ENCODE measurements around the gene WNT3. TPM values are rescaled to one million over a fixed set of nuclear protein-coding genes. Genes with fewer than 3 reads are reported as not detected.
A peak's percentile ranks its signal among the peaks of the same experiment; 100 is the strongest.

The WNT3 gene
- total RNA-seq, 1 experiment from 2014 or later: 7.0 TPM

DNA sequence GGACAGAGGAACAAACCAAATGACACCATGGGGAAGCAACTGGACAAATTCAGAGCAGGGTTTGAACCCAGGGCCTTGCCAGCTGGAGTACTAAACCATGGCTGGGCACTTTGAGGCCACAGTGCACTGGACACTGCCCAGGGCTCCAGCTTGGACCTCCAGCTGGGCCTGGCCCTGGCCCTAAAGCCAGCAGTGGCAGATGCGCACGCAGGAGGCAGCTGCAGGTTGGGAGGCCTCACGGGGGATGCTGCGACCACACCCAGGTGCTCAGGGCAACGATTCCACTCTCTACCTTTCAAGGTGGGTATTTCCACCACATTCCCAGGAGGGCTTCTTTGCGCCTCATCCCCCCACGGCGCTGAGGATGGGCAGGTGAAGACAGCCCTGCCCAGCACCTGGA, 28.9 kb downstream of the WNT3 start:
- no peak for DNase-seq (ENCODE audit: extremely low read depth, low read depth)

DNA sequence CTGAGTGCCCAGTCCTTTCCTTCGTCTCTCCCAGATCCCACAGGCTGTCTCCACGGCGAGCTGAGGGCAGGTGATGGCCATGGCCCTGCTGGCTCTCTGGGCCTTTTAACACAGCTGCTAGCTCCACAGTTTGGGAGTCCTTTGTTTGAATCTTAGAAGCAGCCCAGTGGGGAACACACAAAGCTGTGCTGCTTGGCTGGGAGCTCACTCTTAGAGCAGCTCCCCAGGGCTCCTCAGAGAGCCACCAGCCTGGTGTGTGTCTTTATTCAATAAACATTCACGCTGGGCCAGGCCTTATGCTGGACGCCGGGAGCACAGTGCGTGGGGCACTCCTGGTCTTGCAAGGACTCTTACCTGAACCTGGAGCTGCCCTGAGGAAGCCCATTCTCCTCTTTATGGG, 29.7 kb downstream of the WNT3 start:
- DNase-seq (ENCODE audit: extremely low read depth, low read depth): no peak

- no peak for DNase-seq (ENCODE audit: extremely low read depth, low read depth)
These were observed 30.2 kb downstream of the WNT3 start for GRCh38 chr17:46788300-46788699.

DNA sequence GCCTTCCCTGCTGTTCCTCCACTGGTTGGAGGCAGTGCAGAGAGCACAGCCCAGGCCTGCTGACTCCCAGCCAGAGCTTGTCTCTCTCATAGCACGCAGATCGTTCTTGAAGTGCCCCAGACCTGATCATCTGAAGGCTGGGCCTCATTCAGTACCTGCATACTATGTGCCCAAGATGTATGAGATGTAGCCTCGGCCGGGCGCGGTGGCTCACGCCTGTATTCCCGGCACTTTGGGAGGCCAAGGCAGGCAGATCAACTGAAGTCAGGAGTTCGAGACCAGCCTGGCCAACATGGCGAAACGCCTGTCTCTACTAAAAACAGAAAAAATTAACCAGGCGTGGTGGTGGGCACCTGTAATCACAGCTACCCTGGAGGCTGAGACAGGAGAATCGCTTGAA, 31.0 kb downstream of the WNT3 start:
- DNase-seq (ENCODE audit: extremely low read depth, low read depth): no peak

GRCh38 chr17:46785696-46786095, 32.8 kb downstream of the WNT3 start:
- DNase-seq (ENCODE audit: extremely low read depth, low read depth): no peak

- no peak for DNase-seq (ENCODE audit: extremely low read depth, low read depth)
These were observed 35.4 kb downstream of the WNT3 start for GRCh38 chr17:46783031-46783593.

DNA sequence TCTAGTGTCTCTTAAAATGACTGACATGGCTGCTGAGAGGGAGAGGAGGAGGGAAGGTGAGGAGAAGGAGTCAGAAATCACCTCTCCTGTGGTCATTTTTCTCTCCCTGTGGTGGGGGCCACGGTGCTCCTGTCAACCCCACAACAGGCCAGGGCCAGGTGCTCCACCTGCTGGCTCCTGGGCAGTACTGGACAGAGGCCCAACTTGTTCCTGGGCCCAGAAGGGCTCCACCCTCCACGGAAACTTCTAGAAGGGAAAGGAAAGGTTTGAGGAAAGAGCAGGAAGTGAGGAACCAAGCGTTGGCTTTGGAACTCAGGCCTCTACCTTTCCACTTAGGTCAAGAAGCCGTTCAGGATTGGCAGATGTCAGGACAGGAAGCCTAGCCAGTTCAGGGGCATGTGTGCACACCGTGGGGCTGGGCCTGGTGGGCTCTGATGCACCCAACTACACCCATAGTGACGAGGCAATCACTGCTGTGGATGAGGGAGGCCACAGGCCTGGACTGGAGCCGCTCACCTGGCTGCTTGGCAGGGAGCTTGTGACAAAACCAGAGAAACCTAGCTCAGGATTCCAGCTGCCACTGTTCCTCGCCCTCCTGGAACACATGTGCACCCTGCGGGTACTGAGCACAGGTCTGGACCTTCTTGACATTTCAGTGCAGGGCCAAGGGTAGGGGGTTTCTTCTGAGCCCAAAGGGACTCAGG, 36.1 kb downstream of the WNT3 start:
- peak; percentile 43 for DNase-seq (ENCODE audit: extremely low read depth, low read depth)

GRCh38 chr17:46780003-46780373, 38.5 kb downstream of the WNT3 start:
- no peak for DNase-seq (ENCODE audit: extremely low read depth, low read depth)

DNA sequence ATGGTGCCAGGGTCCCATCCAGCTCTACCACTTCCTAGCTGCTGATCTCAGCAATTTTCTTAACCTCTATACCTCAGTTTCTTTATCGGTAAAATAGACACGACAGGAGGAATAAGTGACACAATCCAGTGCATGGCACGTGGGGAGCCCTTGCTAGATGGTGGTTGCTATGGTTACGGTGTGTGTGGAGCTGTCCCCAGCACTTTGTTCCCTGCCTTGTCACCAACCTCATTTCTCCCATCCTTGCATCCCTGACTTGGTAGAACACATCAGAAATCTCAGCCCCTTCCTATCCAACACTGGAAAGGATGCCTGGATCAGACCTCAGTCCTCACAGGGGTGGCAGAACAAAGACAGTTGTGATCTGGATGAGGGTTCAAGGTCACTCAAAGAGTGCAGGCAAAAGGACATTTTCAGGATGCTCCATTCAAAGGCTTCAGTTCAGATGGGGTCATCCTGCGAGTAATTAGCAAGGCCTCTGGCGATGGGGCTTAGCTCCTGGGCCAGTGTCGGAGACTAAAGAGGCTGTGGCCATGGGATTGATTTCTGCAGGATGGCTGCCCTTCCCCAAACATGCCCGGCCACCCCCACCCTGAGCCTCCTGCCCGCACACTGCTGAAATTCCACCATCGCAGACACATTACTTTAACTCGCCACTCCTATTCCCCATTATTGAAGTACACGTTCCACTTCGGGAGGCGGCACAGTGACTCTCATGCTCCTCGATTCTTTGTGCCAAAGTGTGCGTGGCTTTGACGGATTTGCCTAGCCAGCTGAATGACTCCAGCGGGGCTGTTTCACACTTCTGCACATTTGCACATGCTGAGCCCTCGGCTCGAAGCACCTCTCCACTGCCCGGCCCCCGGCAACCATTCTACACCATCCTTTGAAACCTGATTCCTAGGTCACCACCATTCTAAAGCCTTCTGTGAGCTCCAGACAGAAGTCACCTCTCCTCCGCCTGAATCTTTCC, 40.3 kb downstream of the WNT3 start:
- no peak for DNase-seq (ENCODE audit: extremely low read depth, low read depth)

DNA sequence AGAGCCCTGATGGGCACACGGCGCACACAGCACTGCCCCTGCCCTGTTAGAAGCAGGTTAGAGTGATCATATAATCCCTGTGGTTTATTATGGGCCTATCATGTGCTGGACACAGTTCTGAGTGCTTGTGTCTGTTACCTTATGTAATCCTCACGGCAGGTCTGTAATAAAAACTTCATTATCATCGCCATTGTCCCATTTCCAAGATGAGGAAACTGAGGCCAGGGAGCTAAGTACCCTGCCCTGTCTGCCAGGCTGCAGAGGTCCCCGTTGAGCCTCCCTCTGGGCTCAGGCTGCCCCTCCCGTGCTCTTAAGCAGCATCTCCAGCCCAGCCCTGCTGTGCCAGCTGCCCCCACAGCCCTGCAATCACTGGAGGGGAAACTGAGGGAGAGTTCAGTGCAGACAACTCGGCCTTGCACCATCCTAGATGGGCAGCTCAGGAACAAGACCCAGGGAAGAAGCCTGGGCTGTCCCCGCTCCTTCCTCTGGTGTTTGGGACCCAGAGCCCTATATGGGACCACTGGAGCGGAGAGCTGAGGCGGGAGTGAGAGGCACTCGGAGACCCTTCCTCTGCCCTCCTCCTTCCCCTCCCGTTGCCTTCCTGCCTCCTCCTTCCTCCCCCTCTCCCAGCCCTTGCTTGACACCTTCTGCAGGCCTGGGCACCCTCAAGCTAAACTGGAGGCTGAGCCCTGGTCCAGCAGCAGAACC, 42.0 kb downstream of the WNT3 start:
- DNase-seq (ENCODE audit: extremely low read depth, low read depth): no peak

DNA sequence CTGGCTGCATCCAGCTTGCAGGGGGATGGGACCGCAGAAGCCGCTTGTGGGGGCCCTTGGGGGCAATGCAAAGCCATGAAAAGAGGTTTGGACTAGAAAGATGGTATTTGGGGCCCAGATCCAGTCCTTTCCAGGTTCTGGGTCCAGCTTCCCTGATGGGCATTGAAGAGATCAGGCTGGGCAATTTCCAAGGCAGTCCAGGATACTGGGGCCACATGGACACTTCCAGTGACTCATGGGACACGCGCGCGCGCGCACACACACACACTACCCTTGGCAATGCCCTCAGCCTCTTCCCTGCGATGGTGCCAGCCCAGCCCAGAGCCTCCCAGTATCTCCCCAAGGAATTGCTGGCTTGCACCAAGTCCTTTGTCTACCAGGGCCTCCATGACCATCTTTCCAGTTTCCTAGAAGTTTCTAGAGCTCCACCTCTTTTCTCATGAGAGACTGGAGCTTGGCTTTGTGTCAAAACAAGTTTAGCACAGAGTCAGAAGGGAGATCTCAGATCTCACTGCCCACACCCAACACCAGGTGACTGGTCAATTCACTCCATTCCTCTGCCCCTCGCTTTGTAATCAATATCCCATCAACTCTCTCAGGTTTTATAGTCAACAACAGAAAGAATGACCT, 44.3 kb downstream of the WNT3 start:
- DNase-seq (ENCODE audit: extremely low read depth, low read depth): no peak

DNA sequence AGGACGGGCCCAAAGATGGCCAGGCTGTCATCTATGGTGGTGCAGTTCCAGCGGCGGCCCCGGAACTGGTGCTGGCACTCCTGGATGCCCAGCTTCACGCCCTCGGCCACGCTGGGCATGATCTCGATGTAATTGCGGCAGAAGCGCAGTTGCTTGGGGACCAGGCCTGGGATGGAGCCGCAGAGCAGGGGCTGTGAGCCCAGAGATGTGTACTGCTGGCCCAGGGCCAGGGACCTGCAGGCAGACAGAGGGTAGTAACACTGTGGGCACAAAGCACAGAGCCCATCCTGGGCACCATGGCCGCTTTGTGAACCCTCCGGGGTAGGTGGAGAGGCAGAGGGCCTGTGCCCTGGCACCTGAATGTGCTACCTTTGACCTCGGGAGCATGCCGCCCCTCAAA, 44.8 kb downstream of the WNT3 start:
- no peak for DNase-seq (ENCODE audit: extremely low read depth, low read depth)

- DNase-seq (ENCODE audit: extremely low read depth, low read depth): no peak
These were observed 45.3 kb downstream of the WNT3 start for GRCh38 chr17:46773221-46773605.

DNA sequence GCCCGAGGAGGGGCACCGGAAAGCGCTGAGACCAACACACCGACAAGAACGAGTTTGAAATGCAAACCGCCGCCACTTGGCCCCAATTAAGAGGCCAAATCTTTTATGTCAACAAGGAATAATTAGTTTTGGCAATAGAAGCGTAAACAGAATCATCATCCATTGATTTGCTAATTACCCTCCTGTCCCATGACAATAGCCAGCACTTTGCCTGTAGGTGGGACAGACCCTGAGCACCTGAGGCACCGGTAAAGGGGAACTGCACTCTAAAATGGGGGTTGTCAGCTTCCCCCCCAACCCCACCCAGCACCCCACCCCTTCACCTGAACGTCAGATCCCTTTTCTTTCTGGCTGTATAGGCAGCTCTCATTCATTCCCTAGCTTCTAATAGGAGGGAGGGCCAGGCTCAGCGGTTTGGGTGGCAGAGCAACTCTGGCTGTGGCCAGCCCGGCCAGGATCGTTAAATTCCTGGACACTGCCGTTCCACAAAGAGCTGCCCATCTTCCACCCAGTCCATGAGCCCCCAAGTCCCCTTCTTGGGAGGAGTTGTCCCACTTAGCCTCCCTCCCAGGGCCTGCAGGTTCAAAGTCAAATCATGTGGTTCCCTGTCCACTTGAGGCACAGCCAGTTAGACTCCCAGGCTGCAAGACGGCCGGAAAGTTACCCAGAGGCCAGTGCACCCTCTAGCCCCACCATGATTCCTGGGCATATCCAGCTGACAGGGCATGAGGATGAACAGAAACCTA, 45.8 kb downstream of the WNT3 start:
- DNase-seq (ENCODE audit: extremely low read depth, low read depth): no peak

DNA sequence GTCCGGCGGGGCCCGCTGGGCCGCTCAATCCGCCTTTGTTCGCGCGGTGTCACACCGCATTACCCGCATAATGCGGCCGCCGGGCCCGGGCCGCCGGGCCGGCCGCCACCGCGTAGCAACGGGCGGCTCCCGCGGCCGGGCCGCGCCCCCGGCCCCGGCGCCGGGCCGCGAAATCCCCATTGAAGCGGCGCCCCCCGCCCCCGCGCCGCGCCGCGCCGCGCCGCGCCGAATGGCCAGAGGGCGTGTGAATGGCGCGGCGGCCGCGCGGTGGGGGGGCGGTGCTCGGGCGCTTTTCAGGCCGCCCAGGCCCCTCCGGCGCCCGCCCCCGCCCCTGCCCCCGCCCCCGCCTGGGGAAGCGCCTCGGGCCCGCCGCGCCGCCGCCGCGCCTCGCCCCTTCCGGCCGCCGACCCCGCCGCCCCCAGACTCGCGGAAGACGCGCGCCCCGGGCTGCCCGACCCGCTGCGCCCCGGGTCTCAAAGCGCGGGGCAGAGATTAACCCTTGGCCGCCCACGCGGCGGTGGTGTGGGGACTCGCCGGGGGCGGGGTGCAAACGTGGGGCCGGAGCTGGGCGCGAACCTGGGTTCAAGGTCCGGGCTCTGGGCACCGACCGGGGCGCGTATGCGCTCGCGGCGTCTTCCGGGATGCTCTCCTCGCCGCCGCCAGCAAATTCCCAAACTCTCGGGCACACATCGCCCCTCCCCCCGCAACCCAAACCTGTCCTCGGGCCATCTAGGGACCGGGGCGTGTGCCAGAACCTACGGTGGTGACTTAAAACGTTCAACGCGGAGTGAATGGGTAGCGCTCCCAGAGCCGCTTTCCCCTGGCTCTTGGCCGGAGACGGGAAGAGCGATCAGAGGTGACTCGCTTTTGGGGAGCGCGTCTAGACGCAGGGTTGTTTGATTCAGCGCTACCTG, 46.7 kb downstream of the WNT3 start:
- DNase-seq (ENCODE audit: extremely low read depth, low read depth): peak; percentile 12

GRCh38 chr17:46770818-46771560, 47.5 kb downstream of the WNT3 start:
- DNase-seq (ENCODE audit: extremely low read depth, low read depth): peak; percentile 30

GRCh38 chr17:46770439-46770817, 48.1 kb downstream of the WNT3 start:
- DNase-seq (ENCODE audit: extremely low read depth, low read depth): no peak

All from NCI-H460 (cell line).